ENCODE measurements around the gene ATP5PO. TPM values are rescaled to one million over a fixed set of nuclear protein-coding genes. Genes with fewer than 3 reads are reported as not detected.

The ATP5PO gene
- total RNA-seq, 1 experiment from 2014 or later, result 264 TPM

GRCh38 chr21:33917421-33917820, 1.8 kb upstream of the ATP5PO start (continued):
- TF ChIP-seq ZNF532 (CRISPR knock-in tag; IDR thresholded peaks at IDR 0.05; ENCODE audit: borderline replicate concordance) (no peak), ZSCAN18 (CRISPR knock-in tag; IDR thresholded peaks at IDR 0.05) (no peak)

- H3K27me3 Mint-ChIP-seq (ENCODE audit: low read depth), result no peaks in the 10 kb centered on the region
- TF ChIP-seq ZNF423 (CRISPR knock-in tag; IDR thresholded peaks at IDR 0.05) (no peak), FOXP4 (CRISPR knock-in tag; IDR thresholded peaks at IDR 0.05) (no peak), ELF4 (CRISPR knock-in tag; IDR thresholded peaks at IDR 0.05; ENCODE audit: low read depth) (no peak), GABPB1 (CRISPR knock-in tag; IDR thresholded peaks at IDR 0.05) (no peak), ZBTB43 (CRISPR knock-in tag; IDR thresholded peaks at IDR 0.05) (no peak), ZMAT4 (CRISPR knock-in tag; IDR thresholded peaks at IDR 0.05) (no peak), ZNF317 (CRISPR knock-in tag; IDR thresholded peaks at IDR 0.05; ENCODE audit: borderline replicate concordance, low read depth) (no peak), ZNF138 (CRISPR knock-in tag; conservative IDR thresholded peaks at IDR 0.05) (no peak)
- no peaks in the 10 kb centered on the region for H3K9me3 Mint-ChIP-seq
- H3K4me3 Mint-ChIP-seq, result peak overlapping the region; percentile 99
- no peak for ATAC-seq
- no peak for DNase-seq (ENCODE audit: low spot score)
- H3K27ac Mint-ChIP-seq, result peak overlapping the region; percentile 53
- peaks cover 15% of the 10 kb centered on the region for H3K4me1 Mint-ChIP-seq
- ChIA-PET POLR2A (no interaction called here), CTCF (interaction anchor here (1.2 to 1.8 kb wide), 2 partner anchors 14 to 432 kb away, joined by 3 to 6 read pairs; no protein-coding TSS in a partner anchor)
- H3K36me3 Mint-ChIP-seq, result peaks cover 26% of the 10 kb centered on the region
Measured at GRCh38 chr21:33916200-33916567, 580 bp upstream of the ATP5PO start.

- no peak overlapping the region for H3K27ac Mint-ChIP-seq
- H3K4me3 Mint-ChIP-seq, result peak overlapping the region; percentile 99
- ChIA-PET POLR2A (no interaction called here), CTCF (interaction anchor here (1.1 kb wide), 1 partner anchor 22 kb away, joined by 3 read pairs; no protein-coding TSS in a partner anchor)
- peaks cover 15% of the 10 kb centered on the region for H3K4me1 Mint-ChIP-seq
- DNase-seq (ENCODE audit: low spot score) (no peak), ATAC-seq (no peak)
- no peaks in the 10 kb centered on the region for H3K27me3 Mint-ChIP-seq (ENCODE audit: low read depth)
- H3K9me3 Mint-ChIP-seq, result no peaks in the 10 kb centered on the region
- peaks cover 43% of the 10 kb centered on the region for H3K36me3 Mint-ChIP-seq
- no peak for TF ChIP-seq TEAD4 (CRISPR knock-in tag; IDR thresholded peaks at IDR 0.05)
- no peak for TF ChIP-seq ZNF671 (CRISPR knock-in tag; IDR thresholded peaks at IDR 0.05)
- TF ChIP-seq PRDM15 (CRISPR knock-in tag; IDR thresholded peaks at IDR 0.05), result no peak
- TF ChIP-seq CBFB (CRISPR knock-in tag; IDR thresholded peaks at IDR 0.05; ENCODE audit: low read depth), result no peak
- no peak for TF ChIP-seq ZNF263 (CRISPR knock-in tag; IDR thresholded peaks at IDR 0.05; ENCODE audit: low read depth)
- no peak for TF ChIP-seq E2F1 (CRISPR knock-in tag; IDR thresholded peaks at IDR 0.05)
Measured at GRCh38 chr21:33914188-33914587, 1.4 kb downstream of the ATP5PO start.

Measured in WTC11 (cell line).